Fibroblast of mammary gland (primary cell): ENCODE measurements around the gene DAP.

Source experiments
- DNase-seq: peaks from one replicate; pipeline ENCODE4 v3.0.0-alpha.2; 2010; ENCODE audit warnings: low read depth
- H3K4me3 ChIP-seq: 2 replicates; pipeline ENCODE4 v1.5.1; 2011; ENCODE audit warnings: low read depth, mild to moderate bottlenecking, low read length, moderate library complexity; ENCODE audit not compliant: control insufficient read depth
- CTCF ChIP-seq: conservative IDR thresholded peaks from 2 replicates; pipeline ENCODE4 v1.5.1; 2011; ENCODE audit warnings: low read depth, low read length, inconsistent platforms; ENCODE audit not compliant: control insufficient read depth, insufficient read depth

The DAP gene

DNA sequence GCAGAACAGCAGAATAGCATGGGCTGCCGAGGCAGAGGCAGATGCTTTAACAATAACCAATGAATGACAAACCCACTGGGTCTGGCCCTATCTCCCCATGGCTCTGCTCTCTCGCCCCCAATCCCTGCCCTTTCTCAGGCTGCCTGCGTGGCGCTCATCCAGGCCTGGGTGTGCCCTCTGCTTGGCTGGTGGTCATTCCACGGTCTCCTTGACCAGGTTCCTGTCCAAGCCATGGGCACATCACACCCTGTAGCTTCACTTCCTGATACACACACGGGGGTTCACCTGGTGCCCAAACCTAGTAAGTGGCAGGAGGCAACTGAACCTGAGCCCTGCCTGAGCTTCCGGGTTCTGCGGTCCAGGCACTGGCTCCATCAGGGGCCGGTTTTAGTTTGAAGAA, 87.6 kb downstream of the DAP start:
- DNase-seq, result no peak
- no peak for TF ChIP-seq CTCF
- H3K4me3 ChIP-seq, result no peak overlapping the region

GRCh38 chr5:10673017-10673389, 88.0 kb downstream of the DAP start:
- TF ChIP-seq CTCF, result no peak
- H3K4me3 ChIP-seq, result no peak overlapping the region
- no peak for DNase-seq

GRCh38 chr5:10672146-10673016, 88.7 kb downstream of the DAP start:
- DNase-seq, result no peak
- TF ChIP-seq CTCF, result no peak

DNA sequence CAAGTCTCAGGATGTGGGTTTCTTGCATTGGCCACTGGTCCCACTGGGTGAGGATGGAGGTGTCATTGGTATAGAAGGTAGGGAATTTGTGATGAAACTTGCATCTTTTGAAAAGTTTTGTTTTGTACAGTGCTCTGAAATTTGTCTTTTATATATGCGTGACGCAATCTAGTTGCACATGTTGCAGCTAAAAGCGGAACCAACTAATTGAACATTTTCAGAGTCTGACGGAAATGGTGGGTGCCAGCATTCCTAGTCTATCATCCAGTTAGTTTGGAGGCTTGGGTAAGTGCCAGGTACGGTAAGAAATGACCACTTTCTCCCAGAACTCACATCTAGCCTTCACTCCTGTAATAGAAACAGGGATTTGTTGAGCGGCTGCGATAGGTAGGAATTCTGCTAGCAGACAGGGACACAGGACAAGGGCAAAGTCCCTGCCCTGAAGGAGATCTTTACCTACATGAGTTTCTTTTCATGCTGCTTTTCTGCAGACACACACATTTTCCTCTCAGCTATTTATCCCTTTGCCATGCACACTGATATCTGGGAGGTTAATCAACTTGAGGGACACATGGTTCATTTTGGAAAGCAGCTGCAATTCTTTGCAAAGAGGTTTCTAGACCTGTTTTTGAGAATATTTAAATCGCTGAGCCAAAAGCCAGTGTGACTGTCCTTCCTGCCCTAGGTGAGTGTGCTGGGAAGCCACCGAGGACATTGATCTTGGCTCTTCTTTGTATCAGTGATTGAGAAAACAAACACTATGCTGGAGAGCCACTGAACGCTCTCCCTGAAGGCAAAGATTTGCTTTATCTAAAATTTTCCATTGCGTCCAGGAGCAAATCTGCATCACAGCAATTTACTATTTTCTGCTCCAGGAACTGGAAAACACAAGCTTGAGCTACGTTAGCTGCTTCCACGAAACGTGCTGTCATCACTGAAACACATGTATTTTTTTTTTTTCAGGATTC, 89.7 kb downstream of the DAP start:
- no peak overlapping the region for H3K4me3 ChIP-seq
- no peak for DNase-seq
- TF ChIP-seq CTCF, result no peak

More at GRCh38 chr5:10672146-10673016, 88.7 kb downstream of the DAP start:
- no peak overlapping the region for H3K4me3 ChIP-seq

GRCh38 chr5:10669983-10670382, 91.1 kb downstream of the DAP start:
- no peak overlapping the region for H3K4me3 ChIP-seq
- no peak for DNase-seq
- TF ChIP-seq CTCF, result no peak

GRCh38 chr5:10668697-10669096, 92.3 kb downstream of the DAP start:
- no peak overlapping the region for H3K4me3 ChIP-seq
- TF ChIP-seq CTCF, result no peak
- peak; percentile 37 for DNase-seq
